Mammary epithelial cell (primary cell): ENCODE data around the gene YTHDF1.

ENCODE experiments used
- EZH2 ChIP-seq: IDR thresholded peaks from 2 replicates; pipeline ENCODE4 v1.6.1; 2012; ENCODE audit warnings: low read length, inconsistent platforms, borderline replicate concordance
- TF ChIP-seq, protein P1 (sequence below), 2 donors: IDR thresholded peaks in 1 of 2; conservative IDR thresholded peaks in 1 of 2; 2 replicates each; pipeline ENCODE4 v1.5.1; 2011 to 2012; ENCODE audit warnings: inconsistent platforms in 2 of 2, low read length in 2 of 2, mild to moderate bottlenecking in 2 of 2, control low read depth in 1 of 2, low read depth in 1 of 2; ENCODE audit not compliant: insufficient read depth in 1 of 2; ENCODE audit errors: extremely low read depth in 1 of 2

DNA sequence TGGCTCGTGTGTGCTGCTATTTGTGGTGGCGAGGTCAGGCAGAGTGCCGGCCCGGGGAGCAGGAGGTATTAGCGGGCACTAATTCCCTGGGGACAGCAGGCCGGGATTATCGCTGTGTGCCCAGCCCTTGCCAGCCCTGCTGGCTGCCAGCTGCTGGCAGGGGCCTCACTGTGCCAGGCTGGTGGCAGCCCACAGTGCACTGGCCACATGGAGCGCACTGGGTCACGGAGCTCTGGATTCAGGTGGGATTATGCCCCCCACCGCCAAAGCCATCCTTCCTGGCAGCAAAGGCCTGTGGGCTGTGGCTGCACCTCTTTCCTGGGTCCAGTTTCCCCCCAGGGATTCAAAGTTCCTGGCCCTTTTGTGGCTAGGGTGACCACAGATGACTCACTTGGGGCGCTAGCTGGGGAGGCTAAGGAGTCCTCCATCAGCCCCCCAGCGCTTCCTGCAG, 59.7 kb downstream of the YTHDF1 start:
- no peak for TF ChIP-seq EZH2
- TF ChIP-seq, protein P1, sequence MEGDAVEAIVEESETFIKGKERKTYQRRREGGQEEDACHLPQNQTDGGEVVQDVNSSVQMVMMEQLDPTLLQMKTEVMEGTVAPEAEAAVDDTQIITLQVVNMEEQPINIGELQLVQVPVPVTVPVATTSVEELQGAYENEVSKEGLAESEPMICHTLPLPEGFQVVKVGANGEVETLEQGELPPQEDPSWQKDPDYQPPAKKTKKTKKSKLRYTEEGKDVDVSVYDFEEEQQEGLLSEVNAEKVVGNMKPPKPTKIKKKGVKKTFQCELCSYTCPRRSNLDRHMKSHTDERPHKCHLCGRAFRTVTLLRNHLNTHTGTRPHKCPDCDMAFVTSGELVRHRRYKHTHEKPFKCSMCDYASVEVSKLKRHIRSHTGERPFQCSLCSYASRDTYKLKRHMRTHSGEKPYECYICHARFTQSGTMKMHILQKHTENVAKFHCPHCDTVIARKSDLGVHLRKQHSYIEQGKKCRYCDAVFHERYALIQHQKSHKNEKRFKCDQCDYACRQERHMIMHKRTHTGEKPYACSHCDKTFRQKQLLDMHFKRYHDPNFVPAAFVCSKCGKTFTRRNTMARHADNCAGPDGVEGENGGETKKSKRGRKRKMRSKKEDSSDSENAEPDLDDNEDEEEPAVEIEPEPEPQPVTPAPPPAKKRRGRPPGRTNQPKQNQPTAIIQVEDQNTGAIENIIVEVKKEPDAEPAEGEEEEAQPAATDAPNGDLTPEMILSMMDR (conservative IDR thresholded peaks at IDR 0.05 in 1 of 2, IDR thresholded peaks at IDR 0.05 in 1 of 2; ENCODE audit: extremely low read depth in 1 of 2, insufficient read depth in 1 of 2, low read depth in 1 of 2, low read length in 2 of 2), result no peak
